Activated CD4-positive, alpha-beta T cell treated with anti-CD3 and anti-CD28 coated beads, Interleukin-2, Interleukin-6, amounts not matched to agents 100 ng/mL and 50 ng/mL, durations not matched to agents 16 hours and 8 hours (primary cell): Measurements from ENCODE around the gene ST7.
"Not testable (repeated sequence)": the region's sequence is repeated elsewhere in the genome, so short reads cannot be mapped to it uniquely, and the experiment has no call there.

ENCODE experiments used
- DNase-seq: peaks from one replicate; pipeline ENCODE4 v3.0.0-alpha.2; 2020

The ST7 gene

DNA sequence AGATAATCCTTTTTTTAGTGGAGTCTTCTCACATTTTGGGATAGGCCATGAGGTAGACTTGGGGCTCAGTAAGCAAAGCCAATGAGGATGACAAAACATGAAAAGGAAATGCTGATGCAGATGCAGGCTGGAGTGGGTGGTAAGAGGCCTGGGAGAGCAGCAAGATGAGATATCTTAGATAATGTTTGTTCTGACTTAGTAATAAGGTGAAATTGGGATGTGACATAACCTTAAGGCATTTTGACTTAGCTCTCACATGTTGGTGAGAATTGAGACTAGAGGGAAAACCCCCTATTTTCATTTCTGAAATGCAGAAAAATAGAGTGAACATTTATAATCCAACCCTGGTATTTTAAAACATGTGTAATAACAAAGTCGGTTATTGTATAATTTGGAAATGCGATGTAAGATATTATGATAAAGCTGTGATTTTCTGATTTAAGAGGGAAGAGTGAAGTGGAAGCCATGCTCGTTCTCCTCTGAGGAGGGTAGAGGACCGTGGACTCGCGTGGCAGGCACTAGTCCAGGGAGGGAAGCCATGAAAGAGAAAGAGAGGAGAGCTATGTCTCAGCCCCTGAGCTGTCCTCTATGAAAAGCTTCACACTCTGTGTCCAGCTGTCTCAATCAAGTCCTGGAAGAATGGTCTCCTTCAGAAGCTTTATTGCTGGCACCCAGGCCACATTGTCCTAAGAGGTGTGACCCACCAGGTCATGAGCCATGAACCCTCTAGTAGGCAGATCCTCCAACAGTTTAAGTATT, 57.3 kb downstream of the ST7 start:
- DNase-seq: peak; percentile 80

DNA sequence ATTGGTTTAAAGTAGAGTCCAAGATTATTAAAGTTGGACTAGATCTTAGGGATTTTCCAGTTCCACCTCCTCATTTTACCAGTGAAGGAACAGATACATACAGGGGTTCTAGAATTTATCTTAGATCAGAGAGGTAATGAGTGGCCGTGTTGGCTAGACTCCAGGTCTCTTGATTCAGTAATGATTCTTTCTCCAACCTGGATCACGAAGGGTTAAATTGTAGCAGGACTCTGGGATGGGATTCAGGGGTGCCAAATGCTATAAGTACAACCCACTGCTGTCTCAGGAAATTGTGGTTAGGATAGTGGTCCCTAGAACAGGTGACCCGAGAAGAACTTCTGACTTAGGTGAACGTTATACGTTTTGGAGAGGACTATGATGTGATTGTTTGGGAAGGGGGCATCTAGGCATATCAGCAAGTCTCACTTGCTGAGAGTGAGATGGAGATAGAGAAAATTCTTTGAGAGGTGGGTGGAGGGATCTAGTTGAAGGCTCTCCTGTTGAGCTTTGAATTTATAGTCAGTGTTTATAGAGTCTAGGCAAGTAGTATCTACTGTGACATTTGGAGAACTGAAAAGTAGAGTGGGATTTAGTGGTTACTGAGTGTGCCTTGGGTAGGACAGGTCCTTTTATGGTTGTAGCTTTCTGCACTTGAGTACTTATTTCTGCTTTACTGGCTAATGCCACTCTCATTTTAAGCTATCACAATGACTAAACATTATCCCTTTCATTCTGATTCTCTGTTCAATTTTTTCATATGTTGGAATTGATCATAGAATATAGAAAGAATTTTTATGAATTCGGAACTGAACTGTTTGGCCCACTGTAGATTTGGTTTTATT, 58.3 kb downstream of the ST7 start:
- DNase-seq: peak; percentile 74

DNA sequence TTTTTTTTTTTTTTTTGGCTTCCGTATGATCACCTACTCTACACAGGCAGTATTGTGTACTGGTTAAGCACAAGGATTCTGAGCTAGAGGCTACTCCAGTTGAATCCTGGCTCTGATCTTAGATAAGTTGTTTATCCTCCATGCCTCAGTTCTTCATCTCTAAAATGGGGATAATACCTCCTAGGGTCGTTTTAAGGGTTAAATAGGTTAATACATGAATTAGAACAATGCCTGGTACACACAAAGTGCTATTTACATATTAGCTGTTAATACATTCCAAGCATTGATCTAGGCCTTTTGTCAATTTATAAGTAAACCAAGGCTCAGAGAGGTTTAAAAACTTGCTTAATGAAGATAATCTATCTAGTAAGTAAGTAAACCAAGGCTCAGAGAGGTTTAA, 59.0 kb downstream of the ST7 start:
- DNase-seq: no peak

DNA sequence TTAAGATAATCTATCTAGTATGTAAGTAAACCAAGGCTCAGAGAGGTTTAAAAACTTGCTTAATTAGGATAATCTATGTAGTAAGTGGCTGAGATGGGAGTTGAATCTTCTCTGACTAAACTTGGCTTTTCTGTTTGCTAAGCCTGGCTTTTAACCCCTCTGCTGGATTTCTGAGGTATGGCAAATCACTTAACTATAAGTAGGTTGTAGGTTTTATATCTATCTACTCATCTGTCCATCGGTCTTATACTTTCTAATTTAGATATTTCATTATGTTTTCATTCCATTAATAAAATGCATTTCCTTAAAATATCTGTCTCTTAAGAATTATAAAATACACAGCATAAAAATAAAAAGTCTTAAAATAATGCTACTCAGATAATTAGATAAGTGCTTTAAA, 59.4 kb downstream of the ST7 start:
- DNase-seq: peak; percentile 65

DNA sequence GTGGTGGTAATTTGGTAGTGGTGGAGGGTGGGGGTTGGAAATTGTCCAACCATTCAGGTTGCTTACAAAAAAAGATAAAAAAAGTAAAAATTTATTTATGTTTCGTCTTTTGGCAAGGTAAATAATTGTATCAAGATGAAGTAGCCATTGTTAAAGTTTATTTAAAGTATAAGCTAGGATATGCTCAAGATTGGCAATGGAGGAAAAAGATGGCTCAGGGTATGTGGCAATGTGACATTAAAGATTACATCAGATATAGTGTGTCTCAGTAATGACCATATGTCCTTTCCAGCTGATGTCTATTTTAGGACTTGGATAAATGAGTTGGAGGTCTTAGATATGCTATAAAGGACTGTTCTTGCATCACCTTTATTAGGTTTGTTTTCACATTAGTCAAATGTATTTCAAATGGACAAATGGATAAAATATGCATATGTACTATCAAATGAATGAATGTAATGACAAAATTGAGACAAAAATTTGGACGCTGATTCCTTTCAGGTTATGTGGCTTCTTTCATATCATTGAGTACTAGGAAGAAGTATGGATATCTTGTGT, 60.9 kb downstream of the ST7 start:
- no peak for DNase-seq

DNA sequence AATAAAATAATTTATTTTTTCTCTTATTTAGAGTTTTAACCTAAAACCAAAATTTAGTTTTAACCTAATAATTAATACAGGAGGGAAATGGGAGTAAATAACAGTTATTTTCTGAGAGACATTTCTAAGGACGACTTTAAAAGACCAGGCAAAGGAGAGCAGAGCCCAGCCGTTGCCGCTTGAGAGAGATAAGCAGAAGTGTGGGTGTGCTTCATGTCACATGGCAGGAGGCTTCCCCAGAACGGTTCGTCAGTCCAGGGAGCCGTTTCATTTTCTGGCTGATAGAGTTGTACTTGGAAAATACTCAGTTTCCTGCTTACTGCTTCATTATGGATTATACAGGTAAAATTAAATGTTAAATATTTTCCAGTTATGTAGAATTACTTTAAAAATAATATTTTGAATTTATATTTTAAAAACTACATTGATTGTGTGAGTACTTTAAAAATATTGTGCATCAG, 61.4 kb downstream of the ST7 start:
- peak; percentile 61 for DNase-seq

DNA sequence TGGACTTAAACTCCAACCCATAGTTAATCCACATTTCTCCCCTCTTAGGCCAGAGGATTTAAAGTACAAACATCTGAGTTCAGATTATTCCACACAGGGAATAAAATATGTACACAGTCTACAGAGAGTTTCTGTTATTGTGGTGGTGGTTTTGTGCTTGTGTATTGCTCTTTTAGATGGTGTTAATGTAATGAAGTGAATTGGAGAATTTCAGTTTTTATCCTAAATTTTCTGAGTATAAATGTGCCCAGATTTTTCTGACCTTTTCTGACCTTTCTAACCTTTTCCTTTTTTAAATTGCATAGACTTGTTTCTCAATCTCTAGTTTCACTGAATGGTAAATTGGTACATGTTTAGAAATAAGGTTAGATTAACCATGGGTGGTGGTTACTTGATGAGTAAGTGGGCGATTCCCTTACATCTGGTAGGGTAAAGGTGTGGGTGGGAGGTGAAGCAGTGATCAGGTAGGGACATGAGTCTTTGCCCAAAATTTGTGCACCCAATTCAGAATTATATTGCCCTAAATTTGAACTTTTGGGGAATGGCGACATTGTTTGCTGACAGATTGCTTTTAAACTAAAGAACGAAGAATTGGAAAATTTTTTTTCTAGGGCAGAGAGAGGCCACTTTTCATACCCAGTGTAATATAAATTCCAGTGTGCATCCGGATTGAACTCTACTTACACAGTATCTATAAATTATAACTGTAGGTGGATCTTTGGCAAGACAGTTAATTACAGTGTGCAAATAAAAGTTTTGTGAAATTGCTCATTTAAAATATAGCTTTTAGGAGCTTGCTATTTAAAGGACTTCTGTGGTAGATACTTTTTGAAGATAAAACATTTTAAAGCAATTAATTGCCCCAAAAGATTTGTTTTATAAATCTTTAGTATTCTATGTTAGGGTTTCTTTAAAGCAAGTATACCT, 62.2 kb downstream of the ST7 start:
- DNase-seq: peak; percentile 31

DNA sequence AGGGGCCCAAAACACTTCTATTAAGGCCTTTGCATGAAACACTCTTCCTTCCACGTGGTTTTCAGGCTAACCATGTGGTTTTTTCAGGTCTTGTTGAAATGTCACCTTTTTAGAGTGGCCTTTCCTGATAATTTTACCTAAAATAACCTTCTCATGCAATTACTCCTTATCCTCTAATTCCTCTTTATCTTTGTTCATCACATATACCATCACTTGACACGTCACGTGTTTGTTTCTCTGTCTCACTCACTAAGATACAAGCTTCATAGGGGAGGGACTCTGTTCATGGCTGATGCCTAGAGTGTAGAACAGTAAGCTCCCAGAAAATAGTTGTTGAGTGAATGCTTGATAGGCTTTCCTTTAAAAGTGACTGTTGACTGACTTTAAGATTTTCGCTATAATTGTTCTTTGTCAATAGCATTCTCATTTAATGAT, 63.7 kb downstream of the ST7 start:
- DNase-seq: no peak

DNA sequence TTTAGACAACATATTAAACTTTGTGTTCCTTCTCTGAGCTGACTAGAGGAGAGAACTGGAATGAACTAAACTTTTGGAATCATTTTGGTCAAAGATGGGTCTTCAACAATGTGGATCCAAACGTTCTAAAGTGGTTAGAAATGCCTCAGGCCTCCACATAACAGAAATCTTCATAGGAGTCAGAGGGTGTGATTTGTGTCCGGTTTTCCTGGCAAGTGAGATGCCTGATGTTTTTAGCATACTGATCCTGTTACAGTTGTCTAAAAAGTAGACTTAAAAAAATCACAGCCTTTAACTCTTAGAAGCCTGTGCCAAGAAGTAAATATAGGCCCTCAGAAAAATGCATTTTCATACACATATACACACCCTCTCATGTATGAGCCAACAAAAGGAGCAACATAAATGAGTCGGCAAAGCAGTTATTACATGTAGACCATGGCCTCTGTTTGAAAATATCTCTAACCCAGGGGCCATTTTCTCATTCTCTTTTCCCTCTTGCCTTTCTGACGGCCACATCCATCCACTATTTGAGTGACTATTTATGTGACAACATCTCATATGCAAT, 64.5 kb downstream of the ST7 start:
- DNase-seq: no peak

DNA sequence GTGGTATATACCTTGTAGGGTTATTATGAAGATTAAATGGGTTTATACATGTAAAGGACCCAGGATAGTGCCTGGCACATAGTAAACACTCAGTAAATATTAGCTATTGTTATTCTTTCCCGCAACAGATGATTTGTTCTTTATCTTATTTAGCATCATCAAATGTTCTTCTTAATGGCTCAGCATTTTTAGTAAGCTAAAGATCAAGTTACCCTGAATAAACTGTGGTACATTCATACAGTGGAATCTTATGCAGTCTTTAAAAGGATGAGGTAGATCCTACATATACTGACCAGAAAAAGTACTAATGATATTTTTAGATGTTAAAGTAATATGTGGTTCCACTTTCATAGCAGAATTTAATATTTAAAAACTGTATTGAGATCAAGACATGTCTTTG, 65.4 kb downstream of the ST7 start:
- no peak for DNase-seq

DNA sequence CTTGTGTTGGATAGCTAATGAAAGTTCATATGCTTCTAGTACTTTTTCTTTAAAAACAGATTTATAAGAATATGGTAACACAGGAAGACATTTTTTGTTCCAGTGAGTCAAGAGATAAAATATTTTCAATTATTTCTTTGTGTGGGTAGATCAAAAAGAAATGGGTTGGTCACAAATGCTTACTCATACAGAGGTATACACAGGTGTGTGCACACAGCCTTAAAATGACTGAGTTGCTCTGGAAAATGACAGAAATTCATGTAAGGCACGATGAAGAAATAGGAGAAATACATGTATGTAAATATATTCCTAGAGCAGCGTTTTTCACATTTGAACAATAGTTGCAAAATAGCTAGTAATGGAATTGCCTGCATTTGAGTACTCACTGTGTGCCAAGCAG, 66.0 kb downstream of the ST7 start:
- no peak for DNase-seq

DNA sequence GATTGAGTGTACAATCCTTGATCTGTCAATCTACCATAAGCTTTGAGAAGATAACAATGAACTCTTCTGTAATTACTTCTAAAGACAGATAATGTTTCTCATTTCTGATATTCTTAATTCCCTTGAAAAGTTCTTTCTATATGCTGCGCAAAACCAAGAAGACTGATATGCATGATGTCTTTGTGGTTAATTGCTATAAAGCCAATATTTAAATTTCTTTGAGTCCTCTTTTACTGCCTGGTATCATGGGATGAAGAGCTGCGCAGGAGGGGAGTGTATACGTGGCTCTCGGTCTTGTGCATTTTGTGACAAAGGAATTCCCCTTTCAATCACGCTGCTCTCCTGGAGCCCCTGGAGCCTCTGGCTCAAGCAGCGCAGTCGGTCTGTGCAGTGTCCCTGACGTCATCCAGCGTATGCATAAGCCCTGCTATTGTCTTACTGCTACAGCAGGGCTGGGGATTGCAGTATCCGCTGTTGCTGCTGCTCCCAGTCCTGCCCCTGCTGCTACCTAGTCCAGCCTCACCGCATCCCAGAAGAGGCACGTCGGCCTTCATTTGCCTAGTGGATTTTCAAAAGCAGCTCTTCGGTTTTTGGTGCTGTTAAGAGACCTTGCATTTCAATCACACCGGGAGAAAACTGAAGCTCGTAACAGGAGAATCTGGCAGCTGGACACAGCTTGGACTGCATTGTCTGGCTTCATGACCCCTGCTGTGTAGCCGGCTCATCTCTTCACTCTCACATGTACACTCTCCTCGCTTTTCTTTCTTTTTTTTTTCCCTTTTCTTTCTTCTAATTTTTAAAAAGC, 66.7 kb downstream of the ST7 start:
- no peak for DNase-seq

DNA sequence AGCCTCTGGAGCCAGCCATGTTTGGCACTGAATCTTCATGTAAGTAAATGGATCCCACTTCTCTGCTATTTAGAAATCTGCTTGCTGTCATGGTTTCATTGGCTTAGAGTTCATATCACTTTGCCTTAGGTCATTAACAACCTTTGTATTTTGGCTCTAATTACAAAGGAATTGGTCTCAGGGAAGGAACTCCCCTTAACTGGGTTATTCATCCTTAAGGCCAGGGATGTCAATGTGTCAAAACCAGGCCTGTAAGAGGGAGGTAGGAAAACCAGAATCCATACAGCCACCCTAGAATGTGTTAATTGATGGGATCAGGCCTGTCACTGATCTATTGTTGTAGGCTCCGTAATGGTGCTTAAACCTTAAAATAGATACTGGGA, 67.3 kb downstream of the ST7 start:
- no peak for DNase-seq

DNA sequence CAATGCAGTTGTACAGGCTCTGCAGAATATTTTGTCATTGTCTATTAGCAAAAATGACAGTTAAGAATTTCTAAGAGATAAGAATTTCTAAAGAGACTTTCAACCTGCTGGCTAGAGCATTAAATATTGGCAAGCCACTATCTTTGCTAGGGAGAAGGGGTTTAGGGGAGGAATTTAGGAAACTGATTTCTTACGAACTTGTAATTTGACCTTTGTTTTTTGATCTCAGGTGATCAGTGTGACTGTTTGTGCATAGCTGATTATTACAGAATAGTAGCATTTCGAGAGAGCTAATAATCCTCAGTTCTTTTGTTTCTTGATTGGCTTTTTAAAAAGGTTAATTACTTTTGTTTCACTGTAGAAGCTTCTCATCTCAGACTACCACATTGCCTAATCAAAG, 68.1 kb downstream of the ST7 start:
- no peak for DNase-seq

DNA sequence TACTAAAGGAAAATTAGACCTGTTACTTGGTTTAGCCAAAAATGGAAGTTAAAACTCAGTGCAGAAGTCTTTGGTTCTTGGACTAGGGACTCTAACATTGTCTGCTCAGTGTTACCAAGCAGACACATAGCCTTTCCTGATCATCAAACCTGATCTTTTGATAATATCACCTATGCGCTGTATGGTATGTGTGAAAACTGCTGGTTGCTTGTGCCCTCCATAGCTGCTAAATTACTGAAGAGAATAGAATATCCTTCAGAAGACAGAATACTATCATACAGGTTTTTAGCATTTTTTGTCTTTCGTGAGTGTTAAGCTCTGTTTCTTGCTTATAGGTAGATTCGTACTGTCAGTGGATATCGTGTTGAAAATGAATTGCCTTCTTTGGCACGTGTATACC, 68.7 kb downstream of the ST7 start:
- no peak for DNase-seq

DNA sequence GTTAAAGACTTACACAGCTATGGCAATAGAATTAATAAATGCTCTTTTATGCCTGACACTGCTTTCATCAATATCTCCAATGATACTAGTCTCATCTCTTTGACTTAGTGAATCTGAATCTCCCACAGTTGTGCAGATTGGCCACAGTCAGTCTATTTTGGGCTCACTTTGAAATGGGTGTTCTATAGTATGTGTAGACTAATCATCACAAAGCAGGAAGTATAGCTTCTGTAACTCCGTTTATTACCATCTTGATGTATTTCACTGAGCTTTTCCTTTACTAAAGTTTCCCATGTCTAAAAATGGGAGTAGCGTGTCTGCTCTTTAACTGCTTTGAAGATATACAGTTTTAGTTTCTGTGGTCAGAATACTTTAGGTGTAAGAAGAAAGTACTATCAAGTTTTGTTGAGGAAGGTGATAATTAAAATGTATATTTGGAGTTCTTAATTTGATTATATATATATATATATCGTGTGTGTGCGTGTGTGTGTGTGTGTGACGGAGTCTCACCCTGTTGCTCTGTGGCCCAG, 70.1 kb downstream of the ST7 start:
- peak; percentile 28 for DNase-seq

DNA sequence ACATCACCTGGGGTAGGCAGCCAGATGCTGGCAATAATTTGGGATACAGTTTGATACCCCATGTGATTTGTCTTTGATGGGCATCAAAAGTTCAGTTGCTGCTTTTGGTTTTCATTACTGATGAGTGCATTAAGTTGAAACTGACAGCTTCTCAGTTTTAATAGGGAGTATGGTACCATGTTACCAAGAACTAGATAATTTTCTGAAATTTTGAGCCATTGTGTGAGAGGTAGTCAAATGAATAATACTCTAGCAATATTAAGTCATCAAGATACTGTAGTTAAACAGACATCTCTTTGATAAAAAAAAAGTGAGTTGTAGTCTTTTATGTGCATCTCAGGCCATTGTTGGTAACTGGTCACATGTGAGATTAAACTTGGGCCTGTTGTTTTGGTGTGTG, 71.5 kb downstream of the ST7 start:
- DNase-seq: peak; percentile 35

DNA sequence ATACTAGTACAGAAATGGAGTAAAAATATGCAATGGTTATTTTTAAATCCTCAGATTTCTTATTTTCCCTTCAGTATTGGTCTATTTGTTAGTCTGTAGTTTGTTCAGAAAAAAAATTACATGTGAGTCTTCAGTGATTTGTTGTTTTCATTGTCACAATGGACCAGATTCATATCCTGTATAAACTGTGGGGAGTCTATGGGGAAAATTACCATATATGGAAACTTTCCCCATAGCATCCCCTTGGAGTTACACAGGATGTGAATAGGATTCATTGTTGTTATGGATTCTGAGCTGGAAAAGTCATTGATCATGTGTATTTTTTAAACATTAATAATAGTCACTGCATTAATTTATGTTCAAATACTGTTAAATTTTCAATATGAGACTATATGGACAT, 72.6 kb downstream of the ST7 start:
- no peak for DNase-seq

DNA sequence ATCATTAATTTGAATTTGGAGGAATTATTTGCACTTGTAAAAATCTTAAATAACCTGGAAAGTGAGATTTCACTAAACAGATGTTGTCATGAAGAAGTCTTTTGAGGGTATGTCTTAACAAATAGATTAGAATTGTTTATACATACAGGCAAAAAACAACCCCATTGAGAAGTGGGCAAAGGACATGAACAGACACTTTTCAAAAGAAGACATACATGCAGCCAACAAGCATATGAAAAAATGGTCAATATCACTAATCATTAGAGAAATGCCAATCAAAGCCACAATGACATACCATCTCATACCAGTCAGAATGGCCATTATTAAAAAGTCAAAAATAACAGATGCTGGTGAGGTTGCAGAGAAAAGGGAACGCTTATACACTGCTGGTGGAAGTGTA, 77.0 kb downstream of the ST7 start:
- not testable (repeated sequence) for DNase-seq

DNA sequence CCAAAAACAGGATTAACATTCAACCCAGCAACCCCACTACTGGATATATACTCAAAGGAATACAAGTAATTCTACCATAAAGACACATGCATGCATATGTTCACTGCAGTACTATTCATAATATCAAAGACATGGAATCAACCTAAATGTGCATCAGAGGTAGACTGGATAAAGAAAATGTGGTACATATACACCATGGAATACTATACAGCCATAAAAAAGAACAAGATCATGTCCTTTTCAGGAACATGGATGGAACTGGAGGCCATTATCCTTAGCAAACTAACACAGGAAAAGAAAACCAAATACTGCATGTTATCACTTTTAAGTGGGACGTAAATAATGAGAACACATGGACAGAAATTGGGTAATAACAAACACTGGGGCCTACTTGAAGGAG, 77.5 kb downstream of the ST7 start:
- DNase-seq: not testable (repeated sequence)

DNA sequence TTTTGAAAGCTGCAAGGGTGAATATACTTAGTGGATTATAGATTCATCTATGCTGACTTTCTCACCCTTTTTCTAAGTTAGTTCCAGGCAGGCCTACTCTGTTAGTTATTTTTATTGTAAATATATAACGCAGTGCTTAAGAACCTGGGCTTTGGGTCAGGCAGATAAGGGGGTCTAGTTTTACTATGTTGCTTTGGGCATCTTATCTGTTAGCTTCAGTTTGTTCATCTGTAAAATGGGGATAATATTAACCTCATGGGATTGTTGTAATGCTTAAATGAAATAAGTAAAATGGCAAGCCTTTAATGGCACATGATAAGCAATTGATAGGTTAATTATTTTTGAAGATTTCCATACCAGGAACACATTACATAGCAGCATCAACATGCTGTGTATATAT, 79.5 kb downstream of the ST7 start:
- DNase-seq: no peak
